Uterus (tissue), 2 donors: ENCODE results near the gene GMPR.

Experiments
- CTCF ChIP-seq, 4 experiments: fragments of 200-600 bp in 2 of 4; fragments of 450-650 bp in 2 of 4; sonication (generic) in 2 of 4; IDR thresholded peaks; one replicate each; pipeline ENCODE4 v1.5.1; 2016 to 2019; ENCODE audit warnings: antibody characterized with exemption in 4 of 4, mild to moderate bottlenecking in 2 of 4, moderate library complexity in 1 of 4
- POLR2A ChIP-seq, 2 donors: fragments of 450-650 bp; IDR thresholded peaks; one replicate each; pipeline ENCODE4 v1.6.1; 2016; ENCODE audit warnings: antibody characterized with exemption in 2 of 2, mild to moderate bottlenecking in 1 of 2, moderate library complexity in 1 of 2

GRCh38 chr6:16331384-16332174 lies 93.2 kb downstream of the GMPR start:
- TF ChIP-seq CTCF (IDR thresholded peaks at IDR 0.05) (peak; percentile 78 to 88 (median 81)), POLR2A (IDR thresholded peaks at IDR 0.05) (no peak)
